GM19328 (cell line): ENCODE measurements around the gene GLYATL1.
"Not testable (repeated sequence)": the region's sequence is repeated elsewhere in the genome, so short reads cannot be mapped to it uniquely, and the experiment has no call there.

Experiments used
- ATAC-seq: cut with Tn5 transposase; IDR thresholded peaks from one replicate; pipeline ENCODE4 v1.9.1; 2021; ENCODE audit warnings: mild to moderate bottlenecking, moderate library complexity; ENCODE audit not compliant: unreplicated experiment

Gene GLYATL1

DNA sequence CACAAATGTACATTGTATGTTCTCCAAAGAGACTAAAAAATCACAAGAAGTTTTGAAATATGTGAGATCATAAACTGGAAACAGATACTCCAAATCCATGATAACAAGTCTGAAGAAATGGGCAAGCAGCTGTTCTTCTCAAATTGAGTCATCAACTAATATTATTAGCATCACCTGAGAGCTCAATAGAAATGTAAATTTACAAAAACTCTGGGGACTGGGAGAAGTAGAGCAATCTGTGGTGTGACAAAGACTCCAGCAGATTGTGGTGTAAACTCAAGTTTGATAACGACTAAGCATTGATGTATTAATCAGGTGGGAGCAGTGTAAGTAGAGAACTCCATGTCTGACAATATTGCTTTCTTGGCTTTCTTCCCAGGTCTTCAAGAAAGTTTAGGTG, 53.2 kb downstream of the GLYATL1 start:
- ATAC-seq: no peak

DNA sequence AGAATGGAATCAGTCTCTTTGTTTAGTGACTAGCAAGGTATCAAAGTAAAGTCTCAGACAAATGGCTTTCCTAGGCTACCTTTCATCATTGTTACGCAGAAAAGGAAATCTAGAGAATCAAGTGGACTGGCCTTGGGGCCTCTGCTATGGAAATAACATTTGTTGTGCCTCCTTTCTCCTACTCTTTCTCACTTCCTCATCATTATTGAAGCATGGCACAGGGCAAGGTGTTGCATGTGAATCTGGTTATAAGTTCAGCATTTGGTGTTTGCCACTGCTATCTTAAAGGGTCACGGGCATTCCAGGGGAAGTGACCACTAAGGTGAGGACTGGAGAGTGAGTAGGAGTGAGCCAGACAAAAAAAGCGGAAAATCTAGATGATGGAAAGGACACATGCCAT, 54.9 kb downstream of the GLYATL1 start:
- no peak for ATAC-seq

- peak; percentile 17 for ATAC-seq
Measured at GRCh38 chr11:58998480-58999290, 59.4 kb downstream of the GLYATL1 start.

DNA sequence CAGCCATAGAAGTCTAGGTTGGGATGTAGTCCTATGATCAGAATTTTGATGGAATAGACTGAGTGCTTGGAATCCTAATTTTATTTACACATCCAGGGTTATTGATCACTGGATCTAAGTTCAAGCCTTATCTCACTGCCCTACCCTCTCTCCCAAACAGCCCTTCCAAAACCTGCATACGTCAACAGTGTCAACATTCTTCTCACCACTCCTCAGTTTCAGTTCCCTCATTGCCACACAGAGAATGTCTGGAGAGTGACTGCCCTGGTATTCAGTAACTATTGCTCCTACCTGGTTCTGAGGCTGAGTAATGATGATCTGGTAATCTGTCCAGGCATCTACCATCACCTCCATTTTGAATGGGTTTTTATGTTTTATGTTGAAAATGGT, 60.0 kb downstream of the GLYATL1 start:
- ATAC-seq: peak; percentile 49

DNA sequence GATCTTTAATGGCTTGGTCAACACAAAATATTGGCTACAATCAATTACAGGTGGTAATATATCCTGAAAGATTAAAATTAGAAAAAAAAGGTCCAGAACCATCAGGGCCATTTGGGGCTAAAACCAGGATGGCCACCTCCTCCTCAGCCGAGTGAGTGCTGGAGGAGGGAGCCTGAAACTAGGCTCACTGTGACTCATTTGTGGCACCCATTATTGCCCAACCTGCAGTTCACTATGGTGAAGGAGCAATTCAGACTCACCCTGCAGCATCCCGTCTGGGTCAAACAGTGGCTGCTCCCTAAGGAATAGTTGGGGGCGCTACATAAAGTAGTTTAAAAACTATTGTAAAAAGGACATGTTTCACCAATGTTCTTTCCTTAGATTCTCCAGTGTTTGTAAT, 60.7 kb downstream of the GLYATL1 start:
- no peak for ATAC-seq

- not testable (repeated sequence) for ATAC-seq
Measured at GRCh38 chr11:59002006-59002405, 62.7 kb downstream of the GLYATL1 start.
